ENCODE data around the gene NRXN3.

NRXN3 gene

GRCh38 chr14:78154827-78155226 is 15.3 kb upstream of the NRXN3 start:
- no peak for TF ChIP-seq CTCF (IDR thresholded peaks at IDR 0.05)

- no peak for TF ChIP-seq CTCF (IDR thresholded peaks at IDR 0.05)
Observed at GRCh38 chr14:78156196-78156595, 14.0 kb upstream of the NRXN3 start.

- TF ChIP-seq CTCF (IDR thresholded peaks at IDR 0.05) = no peak
Observed at GRCh38 chr14:78157494-78158437, 12.4 kb upstream of the NRXN3 start.

GRCh38 chr14:78162202-78162601 is 8.0 kb upstream of the NRXN3 start:
- TF ChIP-seq CTCF (IDR thresholded peaks at IDR 0.05) = no peak

- TF ChIP-seq CTCF (IDR thresholded peaks at IDR 0.05) = peak; percentile 80
Observed at GRCh38 chr14:78164226-78164853, 5.8 kb upstream of the NRXN3 start.

GRCh38 chr14:78172428-78172827 is 2.3 kb downstream of the NRXN3 start:
- TF ChIP-seq CTCF (IDR thresholded peaks at IDR 0.05) = no peak

GRCh38 chr14:78173346-78174035 is 3.3 kb downstream of the NRXN3 start:
- no peak for TF ChIP-seq CTCF (IDR thresholded peaks at IDR 0.05)

All from LNCAP (cell line).